GM18519 (cell line): ENCODE measurements around the gene GSTM2.
"Not testable (repeated sequence)": the region's sequence is repeated elsewhere in the genome, so short reads cannot be mapped to it uniquely, and the experiment has no call there.

Source experiments
- ATAC-seq: cut with Tn5 transposase; IDR thresholded peaks from one replicate; pipeline ENCODE4 v1.9.1; 2021; ENCODE audit warnings: mild to moderate bottlenecking, moderate library complexity; ENCODE audit not compliant: unreplicated experiment, low FRiP score

Gene GSTM2

DNA sequence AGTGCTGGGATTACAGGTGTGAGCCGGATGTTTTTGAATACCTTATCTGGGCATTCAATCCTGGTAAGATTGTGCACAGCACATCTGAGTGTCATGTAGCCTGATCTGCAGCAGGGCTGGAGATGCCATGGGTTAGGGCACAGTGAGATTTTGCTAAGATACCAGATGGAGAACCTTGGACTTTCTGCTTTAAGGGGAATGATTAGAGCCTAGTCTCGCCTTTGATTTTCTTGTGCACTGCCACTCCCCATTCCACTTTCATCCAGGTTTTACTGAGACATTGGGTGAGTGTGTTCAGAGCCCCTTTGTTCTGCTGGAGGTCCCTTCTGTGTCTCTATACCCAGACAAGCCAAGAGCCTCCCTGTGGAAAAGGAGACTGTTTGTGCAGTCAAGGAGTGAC lies 6.0 kb downstream of the GSTM2 start:
- ATAC-seq: not testable (repeated sequence)

DNA sequence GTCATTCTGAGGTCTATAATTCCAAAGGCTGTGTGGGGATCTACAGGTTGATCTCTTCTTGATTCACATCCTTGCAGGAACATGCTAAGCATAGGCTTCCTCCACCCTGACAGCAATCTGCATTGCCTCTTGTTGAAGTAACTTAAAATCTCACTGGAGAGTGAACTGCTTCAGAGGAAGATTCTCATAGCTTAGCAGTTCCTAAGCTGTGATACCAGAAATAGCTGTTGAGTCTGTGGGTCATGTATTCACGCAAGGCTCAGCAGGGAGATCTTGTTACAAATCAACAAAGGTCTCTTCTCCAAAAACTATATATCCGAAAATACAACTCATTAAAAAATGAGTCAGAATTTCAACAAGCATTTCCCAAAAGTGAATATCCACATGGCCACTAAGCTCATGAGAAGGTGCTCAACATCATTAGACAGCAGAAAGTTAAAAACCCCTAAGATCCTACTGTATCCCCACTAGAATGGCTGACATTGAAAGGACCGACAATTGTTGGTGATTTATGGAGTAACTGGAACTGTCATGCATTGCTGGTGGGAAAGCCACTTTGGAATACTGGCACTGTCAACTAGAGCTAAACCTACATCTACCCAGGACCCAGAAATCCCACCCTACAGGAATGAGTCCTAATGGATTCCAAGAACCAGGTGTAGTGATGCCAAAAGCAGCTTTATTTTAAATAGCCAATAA lies 9.0 kb downstream of the GSTM2 start:
- not testable (repeated sequence) for ATAC-seq

DNA sequence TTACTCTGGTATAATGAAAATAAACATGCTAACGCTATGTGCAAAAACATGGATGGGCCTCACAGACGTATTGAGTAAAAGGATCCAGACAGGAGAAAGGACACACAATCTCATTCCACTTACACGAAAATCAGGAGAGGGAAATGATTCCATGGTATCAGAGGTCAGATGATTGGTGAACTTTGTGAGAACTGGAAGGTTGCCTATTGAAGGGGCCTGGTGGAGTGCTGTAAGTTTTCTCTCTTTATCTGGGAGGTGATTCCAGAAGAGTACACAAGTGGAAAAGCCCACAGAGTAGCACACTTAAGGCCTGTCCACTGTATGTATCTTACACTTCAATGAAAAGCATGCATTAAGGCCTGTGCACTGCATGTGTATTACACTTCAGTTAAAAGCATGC lies 9.6 kb downstream of the GSTM2 start:
- ATAC-seq: no peak

DNA sequence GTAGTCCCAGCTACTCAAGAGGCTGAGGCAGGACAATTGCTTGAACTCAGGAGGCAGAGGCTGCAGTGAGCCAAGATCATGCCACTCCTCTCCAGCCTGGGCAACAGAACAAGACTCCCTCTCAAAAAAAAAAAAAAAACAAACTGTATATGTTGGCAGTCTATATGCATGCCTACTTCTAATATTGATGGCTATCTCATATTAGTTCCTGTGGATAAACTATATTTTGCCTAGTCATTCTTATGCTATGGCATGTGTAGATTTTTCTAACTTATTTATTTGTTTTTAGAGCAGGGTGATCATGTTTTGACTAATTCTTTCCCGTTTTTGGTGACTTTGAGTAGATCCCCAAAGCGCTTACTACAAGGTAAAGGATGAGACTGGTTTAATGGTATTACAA lies 10.8 kb downstream of the GSTM2 start:
- ATAC-seq: not testable (repeated sequence)

DNA sequence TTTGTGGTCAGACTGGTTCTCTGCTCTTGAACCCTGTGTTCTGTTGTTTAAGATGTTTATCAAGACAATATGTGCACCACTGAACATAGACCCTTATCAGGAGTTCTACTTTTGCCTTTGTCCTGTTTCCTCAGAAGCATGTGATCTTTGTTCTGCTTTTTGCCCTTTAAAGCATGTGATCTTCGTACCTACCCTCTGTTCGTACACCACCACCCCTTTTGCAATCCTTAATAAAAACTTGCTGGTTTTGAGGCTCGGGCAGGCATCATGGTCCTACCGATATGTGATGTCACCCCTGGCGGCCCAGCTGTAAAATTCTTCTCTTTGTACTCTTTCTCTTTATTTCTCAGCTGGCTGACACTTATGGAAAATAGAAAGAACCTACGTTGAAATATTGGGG lies 16.9 kb downstream of the GSTM2 start:
- not testable (repeated sequence) for ATAC-seq

DNA sequence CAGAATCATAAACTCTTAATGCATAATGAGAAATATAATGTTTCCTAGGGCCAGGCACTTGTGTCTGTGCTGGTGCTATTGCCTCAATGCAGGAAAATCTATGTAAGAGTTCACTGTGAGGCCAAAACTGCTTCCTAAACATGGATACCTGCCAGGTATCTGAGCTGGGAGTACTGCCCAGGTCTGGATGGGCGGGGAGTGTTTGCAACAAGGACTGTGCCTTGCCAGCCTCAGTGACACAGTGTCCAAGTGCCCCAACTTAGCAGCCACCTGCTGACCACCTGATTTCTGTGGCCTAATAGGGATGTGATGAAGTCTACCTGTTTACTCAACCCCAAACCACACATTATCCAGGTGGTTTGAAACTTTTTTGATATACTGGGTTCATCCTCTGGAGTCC lies 17.5 kb downstream of the GSTM2 start:
- ATAC-seq: not testable (repeated sequence)

DNA sequence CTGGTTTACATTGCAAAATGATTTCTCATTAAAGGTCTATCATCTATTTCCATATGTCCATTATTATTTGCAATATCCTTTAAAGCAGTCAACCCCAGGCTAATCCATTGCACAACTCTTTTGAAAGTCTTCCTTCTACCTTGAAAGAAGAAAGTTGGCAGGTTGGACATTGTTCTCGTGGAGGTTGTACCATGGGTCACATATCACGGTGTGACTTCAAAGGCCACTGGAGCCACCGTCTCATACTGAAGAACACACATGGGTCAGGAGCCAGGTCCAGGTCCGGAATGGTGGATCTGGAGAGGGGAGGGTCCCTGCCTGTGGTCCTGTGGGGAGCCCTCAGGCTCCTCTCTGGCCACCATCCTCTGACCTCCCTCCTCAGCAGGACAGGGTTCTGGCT lies 18.0 kb downstream of the GSTM2 start:
- not testable (repeated sequence) for ATAC-seq

DNA sequence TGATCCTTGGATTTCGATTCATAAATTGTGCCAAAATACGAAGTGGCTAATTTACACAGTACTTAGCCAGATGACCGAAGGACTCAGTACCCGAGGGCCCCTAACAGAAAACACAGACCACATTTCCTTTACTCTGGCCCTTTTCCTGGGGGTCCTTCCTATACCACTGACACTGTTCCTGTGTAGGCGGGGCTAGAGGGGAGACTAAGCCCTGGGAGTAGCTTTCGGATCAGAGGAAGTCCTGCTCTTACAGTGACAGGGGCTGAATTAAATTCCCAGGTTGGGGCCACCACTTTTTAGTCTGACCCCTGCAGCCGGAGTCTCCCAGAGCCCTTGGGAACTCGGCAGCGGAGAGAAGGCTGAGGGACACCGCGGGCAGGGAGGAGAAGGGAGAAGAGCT lies 19.3 kb downstream of the GSTM2 start:
- not testable (repeated sequence) for ATAC-seq

DNA sequence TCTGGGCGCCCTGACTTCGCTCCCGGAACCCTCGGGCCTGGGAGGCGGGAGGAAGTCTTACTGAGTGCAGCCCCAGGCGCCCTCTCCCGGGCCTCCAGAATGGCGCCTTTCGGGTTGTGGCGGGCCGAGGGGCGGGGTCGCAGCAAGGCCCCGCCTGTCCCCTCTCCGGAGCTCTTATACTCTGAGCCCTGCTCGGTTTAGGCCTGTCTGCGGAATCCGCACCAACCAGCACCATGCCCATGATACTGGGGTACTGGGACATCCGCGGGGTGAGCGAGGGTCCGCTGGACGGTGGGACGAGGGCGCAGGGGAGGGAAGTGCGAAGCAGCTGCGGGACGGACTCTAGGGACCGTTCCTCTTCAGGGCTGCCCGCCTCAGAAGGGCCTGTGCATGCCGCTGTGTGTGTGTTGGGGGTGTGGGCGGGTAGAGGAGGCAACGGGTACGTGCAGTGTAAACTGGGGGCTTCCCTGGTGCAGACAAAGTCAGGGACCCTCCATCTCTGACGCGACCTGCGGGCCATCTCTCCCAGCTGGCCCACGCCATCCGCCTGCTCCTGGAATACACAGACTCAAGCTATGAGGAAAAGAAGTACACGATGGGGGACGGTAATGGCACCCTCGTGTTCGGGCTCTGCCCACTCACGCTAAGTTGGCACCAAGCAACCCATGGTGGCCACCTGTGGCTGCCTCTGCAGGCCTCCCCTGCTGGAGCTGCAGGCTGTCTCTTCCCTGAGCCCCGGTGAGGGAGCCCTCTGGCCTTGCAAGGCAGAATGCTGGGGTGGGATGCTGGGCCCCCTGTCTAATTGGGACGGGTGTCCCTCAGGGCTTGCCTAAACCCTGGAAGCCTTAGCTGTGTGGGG lies 20.0 kb downstream of the GSTM2 start, which contains the start of gene GSTM1:
GSTM1 (plus strand) TSS at position 177 of the 859 bp plus-strand sequence; CDS start at position 234, 57 bp downstream.
- peak; percentile 95 for ATAC-seq

DNA sequence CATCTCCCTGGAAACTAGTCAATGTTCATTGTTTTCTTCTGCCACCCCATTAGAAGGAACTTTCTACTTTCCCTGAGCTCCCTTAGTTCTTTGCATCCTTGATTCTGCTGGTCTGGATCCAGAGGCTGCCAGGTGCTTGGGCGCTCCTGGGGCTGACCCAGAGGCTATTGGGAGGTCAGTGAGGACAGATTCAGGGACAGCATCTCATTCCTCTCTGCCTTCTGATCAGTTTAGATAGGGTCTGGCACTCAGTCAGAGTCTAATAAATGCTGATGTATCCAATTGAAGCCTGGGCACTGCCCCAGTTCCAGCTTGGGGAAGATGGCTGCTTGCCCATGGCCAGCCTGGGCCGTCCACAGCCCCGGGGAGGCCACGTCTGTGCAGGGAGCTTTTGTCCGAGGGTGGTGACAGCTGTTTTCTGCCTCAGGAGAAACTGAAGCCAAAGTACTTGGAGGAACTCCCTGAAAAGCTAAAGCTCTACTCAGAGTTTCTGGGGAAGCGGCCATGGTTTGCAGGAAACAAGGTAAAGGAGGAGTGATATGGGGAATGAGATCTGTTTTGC lies 22.1 kb downstream of the GSTM2 start:
- ATAC-seq: no peak

DNA sequence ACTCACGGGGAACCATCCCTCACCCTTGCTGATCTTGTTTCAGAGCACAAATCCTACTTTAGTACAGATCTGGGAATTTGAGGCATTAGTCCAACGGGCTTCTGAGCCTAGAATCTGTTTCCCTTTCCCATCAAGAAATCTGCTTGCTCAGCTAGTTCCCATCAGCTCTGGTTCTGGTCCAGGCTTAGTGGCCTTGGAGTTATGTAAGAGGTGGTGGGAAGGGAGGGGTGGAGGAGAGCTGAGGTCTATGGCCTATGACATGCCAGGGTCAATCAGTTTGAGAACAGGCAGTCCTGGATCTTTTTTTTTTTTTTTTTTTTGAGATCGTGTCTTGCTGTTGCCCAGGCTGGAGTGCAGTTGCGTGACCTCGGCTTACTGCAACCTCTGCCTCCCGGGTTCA lies 23.9 kb downstream of the GSTM2 start:
- ATAC-seq: no peak

DNA sequence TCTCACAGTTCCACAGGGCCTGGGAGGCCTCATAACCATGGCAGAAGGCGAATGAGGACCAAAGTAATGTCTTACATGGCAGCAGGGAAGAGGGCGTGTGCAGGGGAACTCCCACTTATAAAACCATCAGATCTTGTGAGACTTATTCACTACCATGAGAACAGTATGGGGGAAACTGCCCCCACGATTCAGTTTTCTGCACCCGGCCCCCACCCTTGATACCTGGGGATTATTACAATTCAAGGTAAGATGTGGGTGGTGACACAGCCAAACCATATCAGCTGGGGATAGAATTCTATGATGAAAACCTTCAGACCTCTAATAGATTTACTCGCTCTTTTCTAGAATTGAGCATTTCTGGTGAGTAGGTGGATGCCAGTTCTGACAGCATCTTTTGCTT lies 26.5 kb downstream of the GSTM2 start:
- not testable (repeated sequence) for ATAC-seq

DNA sequence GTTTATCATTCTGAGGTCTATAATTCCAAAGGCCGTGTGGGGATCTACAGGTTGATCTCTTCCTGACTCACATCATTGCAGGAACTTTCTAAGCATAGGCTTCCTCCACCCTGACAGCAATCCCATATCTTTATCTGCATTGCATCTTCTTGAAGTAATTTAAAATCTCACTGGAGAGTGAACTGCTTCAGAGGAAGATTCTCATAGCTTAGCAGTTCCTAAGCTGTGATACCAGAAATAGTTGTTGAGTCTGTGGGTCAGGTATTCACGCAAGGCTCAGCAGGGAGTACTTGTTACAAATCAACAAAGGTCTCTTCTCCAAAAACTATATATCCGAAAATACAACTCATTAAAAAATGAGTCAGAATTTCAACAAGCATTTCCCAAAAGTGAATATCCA lies 27.3 kb downstream of the GSTM2 start:
- ATAC-seq: not testable (repeated sequence)

DNA sequence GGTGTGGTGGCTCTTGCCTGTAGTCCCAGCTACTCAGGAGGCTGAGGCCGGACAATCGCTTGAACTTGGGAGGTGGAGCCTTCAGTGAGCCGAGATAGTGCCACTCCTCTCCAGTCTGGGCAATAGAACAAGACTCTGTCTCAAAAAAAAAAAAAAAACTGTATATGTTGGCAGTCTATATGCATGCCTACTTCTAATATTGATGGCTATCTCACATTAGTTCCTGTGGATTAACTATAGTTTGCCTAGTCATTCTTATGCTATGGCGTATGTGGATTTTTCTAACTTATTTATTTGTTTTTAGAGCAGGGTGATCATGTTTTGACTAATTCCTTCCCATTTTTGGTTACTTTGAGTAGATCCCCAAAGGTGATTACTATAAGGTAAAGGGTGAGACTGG lies 29.2 kb downstream of the GSTM2 start:
- no peak for ATAC-seq

DNA sequence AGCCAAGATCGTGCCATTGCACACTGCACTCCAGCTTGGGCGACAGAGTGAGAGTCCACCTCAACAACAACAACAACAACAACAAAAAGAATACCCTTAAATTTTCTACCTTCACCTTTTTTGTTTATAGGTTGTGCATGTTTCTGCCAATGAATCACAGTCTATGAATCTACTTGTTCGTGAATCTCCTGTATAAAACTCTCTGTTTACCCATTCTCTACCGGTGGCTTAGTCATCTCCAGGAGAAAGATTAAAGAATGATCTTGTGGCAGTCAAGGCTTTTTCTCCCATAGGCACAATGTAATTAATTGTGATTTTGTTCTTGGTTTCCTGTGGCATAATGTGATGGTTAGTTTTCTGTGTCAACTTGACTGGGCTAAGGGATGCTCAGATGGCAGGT lies 30.0 kb downstream of the GSTM2 start:
- ATAC-seq: not testable (repeated sequence)

DNA sequence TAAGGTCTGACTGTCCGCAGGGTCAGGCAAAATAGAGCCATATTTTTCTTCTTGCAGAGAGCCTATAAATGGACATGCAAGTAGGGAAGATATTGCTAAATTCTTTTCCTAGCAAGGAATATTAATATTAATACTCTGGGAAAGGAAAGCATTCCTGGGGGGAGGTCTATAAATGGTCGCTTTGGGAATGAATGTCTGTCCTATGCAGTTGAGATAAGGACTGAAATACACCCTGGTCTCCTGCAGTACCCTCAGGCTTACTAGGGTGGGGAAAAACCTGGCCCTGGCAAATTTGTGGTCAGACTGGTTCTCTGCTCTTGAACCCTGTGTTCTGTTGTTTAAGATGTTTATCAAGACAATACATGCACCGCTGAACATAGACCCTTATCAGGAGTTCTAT lies 35.1 kb downstream of the GSTM2 start:
- not testable (repeated sequence) for ATAC-seq

DNA sequence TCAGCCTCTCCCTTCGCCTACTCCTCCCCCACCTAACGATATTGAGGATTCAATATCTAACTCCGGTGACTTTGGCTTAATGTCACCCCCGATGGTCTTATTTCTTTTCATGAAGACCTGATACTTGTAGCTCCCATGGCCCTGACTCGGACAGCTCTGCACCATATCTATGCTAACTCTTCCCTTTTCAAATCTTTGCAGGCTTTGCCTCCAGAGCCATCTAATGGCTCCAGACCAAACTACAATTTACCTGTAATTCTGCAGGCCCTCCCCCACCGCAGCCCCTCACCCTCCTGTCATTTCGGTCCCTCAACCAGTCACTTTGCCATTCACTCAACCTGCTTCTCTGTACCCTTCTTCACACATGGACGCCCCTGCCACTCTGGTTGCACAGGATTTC lies 36.3 kb downstream of the GSTM2 start:
- ATAC-seq: no peak

DNA sequence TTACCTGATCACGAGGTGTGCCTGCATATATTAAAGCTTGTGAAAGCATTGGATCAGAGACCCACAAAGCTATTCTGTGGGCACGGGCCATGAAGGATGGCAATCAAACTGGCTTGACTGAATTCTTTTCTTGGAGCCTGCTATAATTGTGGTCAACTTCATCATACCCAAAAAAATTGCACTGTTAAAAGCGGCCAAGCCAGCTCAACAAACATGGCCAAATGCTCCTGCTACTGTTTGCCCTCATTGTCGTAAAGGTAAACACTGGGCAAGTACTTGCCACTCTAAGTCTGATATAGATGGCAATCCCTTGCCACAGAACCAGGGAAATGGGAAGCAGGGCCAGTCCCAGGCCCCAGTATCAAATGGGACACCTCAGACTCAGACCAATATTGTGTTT lies 37.6 kb downstream of the GSTM2 start:
- ATAC-seq: no peak

DNA sequence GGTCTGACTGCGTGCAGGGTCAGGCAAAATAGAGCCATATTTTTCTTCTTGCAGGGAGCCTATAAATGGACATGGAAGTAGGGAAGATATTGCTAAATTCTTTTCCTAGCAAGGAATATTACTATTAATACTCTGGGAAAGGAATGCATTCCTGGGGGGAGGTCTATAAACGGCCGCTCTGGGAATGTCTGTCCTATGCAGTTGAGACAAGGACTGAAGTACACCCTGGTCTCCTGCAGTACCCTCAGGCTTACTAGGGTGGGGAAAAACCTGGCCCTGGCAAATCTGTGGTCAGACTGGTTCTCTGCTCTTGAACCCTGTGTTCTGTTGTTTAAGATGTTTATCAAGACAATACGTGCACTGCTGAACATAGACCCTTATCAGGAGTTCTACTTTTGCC lies 41.1 kb downstream of the GSTM2 start:
- ATAC-seq: not testable (repeated sequence)

DNA sequence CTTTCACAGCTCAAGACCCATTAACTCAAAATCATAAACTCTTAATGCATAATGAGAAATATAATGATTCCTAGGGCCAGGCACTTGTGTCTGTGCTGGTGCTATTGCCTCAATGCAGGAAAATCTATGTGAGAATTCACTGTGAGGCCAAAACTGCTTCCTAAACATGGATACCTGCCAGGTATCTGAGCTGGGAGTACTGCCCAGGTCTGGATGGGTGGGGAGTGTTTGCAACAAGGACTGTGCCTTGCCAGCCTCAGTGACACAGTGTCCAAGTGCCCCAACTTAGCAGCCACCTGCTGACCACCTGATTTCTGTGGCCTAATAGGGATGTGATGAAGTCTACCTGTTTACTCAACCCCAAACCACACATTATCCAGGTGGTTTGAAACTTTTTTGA lies 42.0 kb downstream of the GSTM2 start:
- ATAC-seq: not testable (repeated sequence)

DNA sequence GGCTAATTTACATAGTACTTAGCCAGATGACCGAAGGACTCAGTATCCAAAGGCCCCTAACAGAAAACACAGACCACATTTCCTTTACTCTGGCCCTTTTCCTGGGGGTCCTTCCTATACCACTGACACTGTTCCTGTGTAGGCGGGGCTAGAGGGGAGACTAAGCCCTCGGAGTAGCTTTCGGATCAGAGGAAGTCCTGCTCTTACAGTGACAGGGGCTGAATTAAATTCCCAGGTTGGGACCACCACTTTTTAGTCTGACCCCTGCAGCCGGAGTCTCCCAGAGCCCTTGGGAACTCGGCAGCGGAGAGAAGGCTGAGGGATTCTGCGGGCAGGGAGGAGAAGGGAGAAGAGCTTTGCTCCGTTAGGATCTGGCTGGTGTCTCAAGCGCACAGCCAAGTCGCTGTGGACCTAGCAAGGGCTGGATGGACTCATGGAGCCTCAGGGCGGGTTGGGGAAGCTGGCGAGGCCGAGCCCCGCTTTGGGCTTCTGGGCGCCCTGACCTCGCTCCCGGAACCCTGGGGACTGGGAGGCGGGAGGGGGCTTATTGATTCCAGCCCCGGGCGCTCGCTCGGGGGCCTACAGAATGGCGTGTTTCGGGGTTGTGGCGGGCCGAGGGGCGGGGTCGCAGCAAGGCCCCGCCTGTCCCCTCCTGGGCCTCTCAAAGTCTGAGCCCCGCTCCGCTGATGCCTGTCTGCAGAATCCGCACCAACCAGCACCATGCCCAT lies 43.9 kb downstream of the GSTM2 start, which contains the start of gene GSTM5:
GSTM5 (plus strand) TSS at position 659 of the 728 bp plus-strand sequence; CDS start at position 721, 62 bp downstream.
- ATAC-seq: not testable (repeated sequence)
